SKM-1 treated with dmso at 0.1 percent for 144 hours (cell line): Measurements from ENCODE around the gene SMYD3.

ENCODE experiments used
- DNase-seq: peaks from one replicate; lab custom pipeline; 2025; ENCODE audit not compliant: unreplicated experiment; lab: John Stamatoyannopoulos, UW

SMYD3 gene

DNA sequence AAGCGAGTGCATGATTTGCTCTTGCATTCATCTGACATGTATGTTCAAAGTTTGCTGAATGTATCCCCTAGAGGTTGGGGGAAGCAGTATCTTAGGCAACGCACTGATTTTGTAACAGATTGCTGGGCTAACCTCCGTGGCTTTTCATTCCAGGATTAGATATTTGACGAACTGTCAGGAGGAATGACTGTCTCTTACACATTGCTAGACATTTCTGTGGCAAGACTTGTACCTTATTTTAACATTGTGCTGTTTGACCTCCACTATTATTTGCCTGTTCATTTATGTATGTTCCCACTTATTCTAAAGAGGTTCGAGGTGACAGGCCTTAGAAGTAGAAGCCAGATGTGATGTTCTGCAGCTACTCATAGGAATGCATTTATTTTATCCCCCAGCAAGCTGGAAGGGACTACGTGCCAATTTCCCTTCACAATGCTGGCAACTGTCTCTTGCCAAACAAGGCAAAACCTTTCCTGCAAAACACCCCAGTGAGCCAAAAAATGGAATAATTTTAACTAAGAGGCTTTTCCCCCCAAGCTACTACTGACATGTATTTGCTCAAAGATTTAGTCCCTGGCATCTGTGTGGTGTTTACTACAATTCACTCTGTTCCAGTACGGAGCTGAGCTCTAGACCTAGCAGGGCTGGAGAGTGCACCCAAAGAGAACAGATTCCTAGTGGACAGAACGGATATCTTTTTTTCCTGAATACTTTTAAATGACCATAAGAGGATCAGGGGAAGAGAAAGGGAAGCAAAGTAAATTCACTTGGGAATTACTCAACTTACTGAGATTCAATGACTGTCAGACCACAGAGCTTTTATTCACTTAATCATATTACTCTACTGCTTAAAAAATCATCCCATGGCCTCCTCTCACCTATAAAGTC is 646.2 kb downstream of the SMYD3 start:
- DNase-seq: no peak

DNA sequence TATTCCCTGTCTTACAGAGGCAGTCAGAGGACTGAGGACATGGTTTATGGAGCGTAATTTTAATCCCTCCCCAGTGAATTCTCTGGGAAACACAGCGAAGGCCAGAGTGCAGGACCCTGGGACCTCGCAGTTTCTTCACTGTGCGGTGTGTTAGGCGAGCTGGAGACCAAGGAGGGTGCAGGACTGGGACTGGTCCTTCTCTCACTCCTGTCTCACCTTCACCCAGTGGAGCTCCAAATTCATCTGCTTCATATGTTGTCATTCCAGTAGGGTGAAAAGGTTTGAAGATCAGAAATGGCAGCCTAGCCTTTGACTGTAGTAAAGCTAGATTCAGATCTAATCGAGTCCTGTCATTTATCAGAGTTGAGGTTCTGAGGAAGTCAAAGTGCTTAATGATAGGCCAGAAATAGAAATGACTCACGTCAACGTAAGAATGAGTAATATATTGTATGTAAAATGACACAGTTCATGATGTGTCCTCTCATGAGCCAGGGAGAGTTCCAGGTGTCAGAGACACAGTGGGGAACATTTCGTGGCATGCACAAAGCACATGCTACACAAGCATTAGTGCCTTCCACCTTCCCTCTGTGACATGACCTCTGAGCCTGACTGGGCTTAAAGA is 647.5 kb downstream of the SMYD3 start:
- DNase-seq: no peak

DNA sequence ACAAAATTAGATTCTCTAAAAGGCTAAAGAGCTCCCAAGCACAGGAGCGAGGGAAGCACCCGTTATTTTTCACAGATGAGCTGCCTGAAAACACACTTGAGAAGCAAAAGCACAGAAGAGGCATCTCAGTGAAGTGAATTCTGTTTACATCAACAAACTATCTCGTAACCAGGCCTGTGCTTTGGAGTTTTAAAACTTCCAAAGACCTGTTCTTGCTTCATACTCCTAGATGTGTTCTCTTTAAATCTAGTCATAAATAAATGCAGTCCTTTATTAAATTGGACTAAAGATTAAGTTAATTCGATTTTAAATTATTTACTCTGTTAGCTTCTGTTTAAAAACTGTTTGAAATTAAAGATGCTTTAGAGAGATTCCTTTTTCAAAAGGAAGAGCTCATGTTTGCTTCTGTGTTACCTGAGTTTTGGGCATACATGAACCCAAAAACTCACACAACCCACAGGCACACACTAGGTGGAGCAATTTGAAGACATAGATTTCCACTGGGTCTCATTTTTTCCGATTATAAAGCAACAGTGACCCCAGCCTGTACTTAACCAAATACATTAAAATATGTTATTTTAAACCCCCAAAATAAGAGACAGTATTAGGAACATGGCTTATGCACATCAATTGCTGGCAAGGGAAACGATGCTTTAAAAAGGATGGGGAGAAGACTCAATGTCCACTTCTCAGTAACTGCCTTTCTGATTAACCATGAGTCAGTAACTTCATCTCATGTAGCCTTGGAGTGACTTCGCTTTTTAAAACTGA is 648.2 kb downstream of the SMYD3 start:
- DNase-seq: no peak

DNA sequence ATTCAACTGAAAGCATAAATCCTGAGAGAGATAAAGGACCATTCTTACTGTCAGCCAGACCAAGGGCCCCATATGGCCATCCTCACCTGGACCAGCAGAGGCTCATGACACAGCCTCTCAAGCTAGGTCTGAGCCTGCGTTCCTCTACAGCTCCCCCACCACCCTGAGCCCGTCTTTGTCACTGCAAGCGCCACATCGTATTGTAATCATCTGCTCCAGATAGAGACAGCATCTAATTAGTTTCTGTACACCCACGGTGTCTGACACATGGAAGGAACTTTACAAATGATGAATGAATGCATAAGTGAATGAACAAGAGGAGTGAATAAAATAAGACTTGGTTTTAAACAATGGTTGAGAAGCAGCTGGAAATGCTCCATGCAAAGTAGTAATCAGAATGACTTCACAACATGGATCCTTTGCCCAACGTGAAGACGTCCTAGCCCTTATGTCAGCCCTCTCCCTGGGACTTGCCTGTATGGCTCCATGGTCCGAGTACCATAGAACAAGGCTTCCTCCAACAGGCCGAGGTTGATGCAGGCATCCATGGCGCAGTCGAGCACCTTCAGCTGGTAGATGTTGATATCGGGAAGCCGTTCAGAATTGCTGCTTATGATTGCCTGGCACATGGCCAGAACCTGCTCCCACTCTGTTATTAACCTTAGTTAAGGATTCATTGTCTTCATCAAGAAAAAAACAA is 648.9 kb downstream of the SMYD3 start:
- no peak for DNase-seq

DNA sequence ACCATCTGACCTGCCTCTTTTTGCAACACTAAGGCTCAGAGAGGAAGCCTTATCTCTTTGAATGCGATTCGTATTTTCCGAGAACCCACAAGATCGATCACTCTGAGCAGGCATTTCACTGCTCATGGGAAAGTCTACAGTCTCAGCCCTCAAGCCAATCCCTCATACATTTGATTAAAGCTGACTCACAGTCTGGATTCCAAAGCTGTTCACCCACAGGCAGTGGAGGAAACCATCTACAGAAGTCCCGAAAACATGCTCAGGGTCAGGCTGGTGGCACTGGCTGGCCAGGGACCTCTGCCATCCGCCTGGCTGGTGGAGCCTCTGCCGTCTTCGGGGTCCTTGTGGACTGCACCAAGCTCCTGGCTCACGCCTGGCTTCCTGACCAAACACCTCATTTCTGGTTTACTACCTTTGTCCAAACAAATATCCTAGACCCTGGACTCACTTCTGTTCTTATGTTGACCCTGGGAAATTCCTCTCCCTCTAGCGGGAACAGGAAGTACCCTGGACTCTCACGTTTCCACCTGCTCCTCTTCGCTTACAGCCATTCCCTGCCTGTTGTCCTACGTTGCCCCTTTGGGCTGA is 650.0 kb downstream of the SMYD3 start:
- DNase-seq: no peak

DNA sequence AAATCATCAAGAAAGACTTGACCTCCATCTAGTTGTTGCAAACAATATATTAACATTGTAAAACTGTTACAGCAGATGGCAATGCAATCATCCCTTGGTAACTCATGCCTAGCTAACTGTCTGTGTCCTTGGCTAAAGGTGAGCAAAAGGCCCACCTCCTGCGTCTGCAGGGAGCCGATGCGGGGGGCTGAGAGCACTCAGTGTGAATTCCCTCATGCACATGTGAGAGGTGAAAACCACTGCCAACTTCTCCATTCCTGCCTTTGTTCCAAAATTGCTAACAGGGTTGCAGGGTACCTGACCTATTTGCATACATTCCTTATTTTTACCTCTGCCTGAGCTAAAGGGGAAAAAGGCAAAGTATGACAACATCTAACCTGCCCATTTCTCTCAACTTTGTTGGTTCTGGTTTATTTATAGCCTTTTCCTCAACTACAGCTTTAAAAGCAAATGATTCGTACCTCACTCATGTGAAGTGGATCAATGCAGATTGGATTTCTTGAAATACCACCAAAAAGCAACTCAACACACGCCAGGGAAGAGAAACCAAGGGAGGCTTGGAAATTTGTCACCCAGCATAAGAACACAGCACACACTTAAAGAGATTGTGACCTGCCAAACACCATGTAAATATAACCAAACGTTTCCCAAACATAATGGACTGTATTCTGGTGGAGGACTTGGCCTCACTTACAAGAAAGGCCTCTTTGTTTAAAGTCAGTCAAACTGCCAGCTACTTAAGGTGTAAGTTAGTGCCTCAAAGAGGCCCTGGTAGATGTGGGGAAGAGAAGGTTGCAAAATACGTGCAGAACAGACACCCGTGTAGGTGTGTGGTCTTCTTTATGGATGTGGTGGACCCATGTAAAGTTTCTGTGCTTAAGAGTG is 651.0 kb downstream of the SMYD3 start:
- no peak for DNase-seq

DNA sequence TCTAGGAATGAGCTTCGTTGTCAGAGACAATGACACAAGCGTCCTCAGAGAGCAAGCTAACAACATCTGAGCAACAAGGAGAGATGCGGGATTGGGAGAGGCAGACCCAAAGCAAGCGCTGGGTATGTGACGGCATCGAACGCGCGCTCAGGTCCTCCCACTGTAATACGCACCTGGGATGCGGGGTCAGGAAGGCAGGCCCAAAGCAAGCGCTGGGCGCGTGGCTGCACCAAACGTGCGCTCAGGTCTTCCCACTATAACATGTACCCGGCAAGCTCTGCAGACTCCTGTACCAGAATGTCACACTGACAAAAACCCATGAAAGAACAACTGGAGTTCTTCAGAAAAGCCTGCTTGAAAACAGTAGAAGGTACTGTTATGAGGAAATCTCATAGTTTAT is 653.8 kb downstream of the SMYD3 start:
- no peak for DNase-seq

DNA sequence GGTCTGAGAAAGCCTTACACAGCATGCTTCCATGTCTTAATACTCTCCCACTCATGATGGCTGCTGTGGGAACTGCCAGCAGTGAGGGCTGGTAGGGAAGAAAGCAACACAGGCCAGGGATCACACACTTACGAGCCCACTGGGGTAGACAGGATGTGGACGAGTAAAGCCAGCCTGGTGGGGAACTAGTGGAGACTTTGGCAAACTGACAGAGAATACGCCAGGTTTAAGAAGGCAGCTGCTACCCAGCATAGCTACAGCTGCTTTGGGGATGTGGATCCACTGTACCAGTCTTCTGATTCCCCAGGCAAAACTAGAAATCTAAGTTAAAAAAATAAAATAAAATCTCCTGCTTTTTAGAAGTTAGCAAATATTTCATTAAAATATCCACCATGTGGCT is 664.0 kb downstream of the SMYD3 start:
- no peak for DNase-seq

DNA sequence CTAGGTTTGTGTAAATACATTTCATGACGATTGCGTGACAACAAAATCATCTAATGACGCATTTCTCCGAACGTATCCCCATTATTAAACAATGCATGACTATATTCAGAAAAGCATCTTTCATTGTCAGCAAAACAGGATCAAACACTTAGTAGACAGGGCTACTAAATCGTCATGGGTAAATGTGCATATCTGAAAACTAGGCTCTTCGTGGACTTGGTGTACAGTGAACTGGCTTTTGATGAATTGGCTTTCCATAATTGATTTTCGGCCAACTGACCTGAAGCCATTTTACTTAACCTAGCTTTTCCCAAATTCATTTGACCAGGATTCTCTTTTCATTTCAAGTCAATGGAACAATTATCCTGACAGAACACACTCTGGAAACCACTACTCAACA is 665.0 kb downstream of the SMYD3 start:
- DNase-seq: no peak

DNA sequence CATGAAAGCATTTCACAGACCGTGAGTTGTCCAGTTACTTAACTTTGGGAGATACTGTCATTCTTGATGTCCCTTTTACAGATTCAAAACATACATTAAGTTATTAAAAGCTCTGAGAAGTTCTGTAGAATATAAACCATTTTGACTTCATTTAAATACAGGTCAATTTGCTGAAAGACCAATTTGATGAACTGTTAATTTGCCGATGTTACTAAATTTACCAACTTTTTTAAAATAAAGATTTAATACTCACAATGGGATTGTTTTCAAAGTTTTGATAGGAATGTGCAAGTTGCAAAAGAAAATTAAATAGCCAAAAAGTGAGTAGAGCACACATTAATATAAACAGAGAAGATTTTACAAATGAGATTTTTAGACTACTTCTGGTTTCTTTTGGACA is 666.1 kb downstream of the SMYD3 start:
- DNase-seq: no peak

DNA sequence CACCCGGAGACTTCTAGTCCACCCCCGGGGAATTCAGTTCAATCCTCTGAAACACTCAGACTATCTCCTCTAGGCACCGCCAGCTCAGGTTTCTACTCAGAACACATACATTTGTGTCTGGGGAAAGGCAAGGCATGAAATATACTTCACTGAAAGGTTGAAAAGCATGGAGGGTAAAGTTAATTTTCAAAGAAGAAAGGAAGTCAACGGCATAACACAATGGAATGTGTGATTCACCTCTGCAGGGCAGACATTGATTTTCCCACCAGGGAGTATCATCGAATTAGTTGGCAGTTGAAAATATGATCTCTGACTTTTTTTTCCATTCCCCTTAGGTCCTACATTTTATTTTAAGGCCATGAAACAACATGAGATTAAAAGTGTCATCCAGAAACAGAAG is 669.4 kb downstream of the SMYD3 start:
- no peak for DNase-seq

DNA sequence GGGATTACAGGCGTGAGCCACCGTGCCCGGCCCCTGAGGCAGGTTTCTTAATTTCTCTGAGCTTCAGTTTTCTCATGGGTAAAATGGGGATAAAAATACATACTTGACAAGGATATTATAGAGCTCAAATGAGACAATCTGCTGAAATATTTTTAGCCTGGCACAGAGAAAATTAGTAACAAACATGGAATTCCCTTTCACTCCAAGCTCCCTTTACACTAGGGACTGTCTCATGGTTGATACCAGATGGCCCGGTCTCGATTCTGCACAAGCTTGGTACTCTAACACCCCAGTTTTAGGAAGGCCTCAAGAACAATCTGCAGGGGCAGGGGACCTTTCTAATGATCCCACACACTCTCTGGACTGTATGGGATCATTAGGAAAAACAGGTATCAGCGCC is 671.7 kb downstream of the SMYD3 start:
- DNase-seq: no peak

DNA sequence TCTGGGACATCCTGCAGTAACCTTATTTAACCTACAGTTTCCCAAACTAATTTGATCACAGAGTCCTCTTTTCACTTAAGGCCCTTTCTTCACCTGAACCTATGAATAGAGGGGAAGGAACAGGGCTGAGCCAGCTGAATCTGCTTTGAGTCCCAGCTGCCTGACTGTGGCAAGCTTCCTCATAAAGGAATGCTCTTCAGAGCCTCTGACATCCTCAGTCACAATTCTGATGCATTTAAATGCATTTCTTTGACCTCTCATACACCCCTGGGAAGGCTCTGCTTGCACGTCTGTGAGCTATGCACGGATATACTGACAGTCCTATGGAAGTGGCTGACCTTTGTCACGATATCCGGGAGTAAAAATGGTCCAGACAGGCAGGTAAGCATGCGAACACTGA is 673.1 kb downstream of the SMYD3 start:
- DNase-seq: no peak

DNA sequence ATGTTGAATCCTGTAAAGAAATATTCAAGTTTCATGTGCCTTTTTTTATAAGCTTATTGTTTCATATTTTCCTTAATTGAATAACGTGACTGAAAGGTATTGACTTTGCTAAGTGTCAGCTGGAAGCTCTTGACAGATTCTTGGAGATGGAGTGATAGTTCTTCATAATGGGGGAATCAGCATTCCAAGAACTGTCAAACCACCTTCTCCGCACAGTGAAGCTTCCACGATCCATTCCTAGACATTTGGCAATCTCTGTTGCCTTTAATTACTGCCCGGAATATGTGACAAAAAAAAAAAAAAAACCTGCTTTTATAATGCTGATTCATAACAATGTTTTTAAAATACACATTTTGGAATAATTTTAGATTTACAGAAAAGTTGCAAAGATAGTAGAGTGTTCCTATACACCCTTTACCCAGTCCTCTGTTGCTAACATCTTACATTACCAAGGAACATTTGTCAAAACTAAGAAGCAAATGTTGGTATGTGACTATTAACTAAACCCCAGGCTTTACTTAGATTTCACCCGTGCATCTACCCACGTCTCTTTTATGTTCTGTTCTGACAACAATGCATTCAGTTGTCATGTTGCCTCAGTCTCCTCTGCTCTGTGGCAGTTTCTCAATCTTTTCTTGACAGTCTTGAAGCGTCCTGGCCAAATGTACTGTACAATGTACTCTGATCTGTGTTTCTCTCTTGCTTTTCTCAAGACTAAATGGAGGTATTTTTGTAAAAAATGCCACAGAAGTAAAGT is 674.1 kb downstream of the SMYD3 start:
- no peak for DNase-seq

DNA sequence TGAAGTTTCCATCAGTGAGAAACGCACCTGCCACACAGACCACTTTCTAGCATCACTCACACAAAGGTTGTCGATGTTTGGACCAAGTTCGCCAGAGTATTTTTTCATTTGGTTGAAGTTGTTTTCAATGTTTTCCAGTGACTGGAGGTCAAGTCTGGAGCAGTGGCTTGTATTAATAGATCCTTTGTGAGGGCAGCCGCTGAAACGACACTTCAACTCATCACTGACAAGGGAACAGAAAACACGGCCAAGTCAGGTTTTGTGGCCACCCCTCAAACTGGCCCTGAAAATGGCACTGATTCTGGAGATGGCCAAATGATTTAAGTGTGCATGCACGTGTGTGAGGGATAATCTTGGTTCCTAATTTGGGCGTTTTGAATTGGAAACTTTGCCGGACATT is 675.6 kb downstream of the SMYD3 start:
- DNase-seq: no peak

DNA sequence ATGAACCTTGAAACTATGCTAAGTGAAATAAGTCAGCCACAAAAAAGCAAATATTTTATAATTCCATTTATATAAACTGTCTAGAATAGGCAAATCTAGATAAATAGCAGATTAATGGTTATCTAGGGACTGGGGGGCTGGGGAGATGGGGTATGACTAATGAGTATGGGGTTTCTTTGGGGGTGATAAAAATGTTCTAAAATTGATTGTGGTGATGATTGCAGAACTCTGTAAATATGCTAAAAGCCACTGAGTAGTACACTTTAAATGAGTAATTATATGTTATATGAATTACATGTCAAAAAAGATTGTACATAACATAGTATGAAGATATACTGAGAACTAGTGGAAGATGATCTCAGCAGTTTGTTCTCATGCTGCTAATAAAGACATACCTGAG is 677.3 kb downstream of the SMYD3 start:
- no peak for DNase-seq

DNA sequence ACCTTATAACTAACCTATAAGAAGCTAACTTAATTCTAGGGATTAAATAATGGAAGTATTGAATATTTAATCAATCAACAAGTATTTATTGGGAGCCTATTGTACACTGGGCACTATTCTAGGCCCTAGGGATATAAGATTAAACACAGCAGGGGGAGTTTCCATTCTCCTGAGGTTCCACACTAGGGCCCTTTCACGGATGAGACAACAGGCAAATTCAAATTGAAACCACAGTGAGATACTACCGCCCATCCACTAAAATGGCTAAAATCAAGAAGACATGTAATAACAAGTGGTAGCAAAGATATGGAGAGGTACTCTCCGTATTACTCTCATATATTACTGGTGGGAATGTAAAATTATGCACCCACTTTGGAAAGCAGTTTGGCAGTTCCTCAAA is 677.9 kb downstream of the SMYD3 start:
- no peak for DNase-seq

DNA sequence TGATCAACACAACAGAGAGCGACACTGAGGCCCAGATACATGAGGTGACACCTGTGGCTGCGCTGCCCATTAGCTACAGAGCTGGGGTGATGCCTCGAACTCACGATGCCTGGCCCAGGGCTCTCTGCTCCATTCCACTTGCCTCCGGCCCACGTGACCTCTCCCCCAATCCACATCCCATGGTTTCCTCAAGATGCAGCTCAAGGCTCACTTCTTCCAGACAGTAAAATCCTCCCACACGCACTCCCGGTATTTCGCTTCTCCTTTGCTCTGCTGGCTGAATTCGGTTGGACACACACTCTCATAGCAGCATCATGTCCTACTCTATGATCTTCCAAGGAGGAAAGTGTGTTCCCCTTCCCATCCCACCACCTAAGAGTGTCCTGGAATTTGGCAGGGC is 679.8 kb downstream of the SMYD3 start:
- DNase-seq: no peak
